Caco-2 (cell line): ENCODE data around the gene C1RL. TPM values are rescaled to one million over a fixed set of nuclear protein-coding genes. Genes with fewer than 3 reads are reported as not detected.

Experiments
- BruUV-seq: library from RNA; stranded (reverse); fragments of 400-500 nt; replicated peaks from 2 replicates; lab custom pipeline; 2021; lab: Mats Ljungman, UMichigan
- CTCF ChIA-PET: fragments of 300-600 bp; sonication (Branson Sonifier 250); formaldehyde crosslinking; loops from one replicate; lab custom pipeline; 2022; ENCODE audit warnings: antibody characterized with exemption; lab: Charles Lee
- POLR2A ChIA-PET: fragments of 300-600 bp; sonication (Branson Sonifier 250); formaldehyde crosslinking; loops from one replicate; lab custom pipeline; 2022; ENCODE audit warnings: antibody characterized with exemption; lab: Charles Lee
- DNase-seq, 2 experiments: peaks; one replicate each; pipeline versions ENCODE4 v3.0.0 to v3.0.0-alpha.2; 2020 to 2022
- H3K27me3 ChIP-seq: replicated peaks from 2 replicates; pipeline ENCODE4 v1.6.0; 2011; ENCODE audit warnings: low read length; ENCODE audit not compliant: control insufficient read depth, insufficient read depth
- H3K36me3 ChIP-seq: 2 replicates; pipeline ENCODE4 v1.5.1; 2011; ENCODE audit warnings: low read length; ENCODE audit not compliant: control insufficient read depth, insufficient read depth
- H3K4me1 ChIP-seq: fragments of 250-450 bp; sonication (Bioruptor Pico); 2 replicates; pipeline ENCODE4 v1.5.1; 2020; ENCODE audit warnings: mild to moderate bottlenecking
- H3K4me3 ChIP-seq: 2 replicates; pipeline ENCODE4 v1.5.1; 2011; ENCODE audit warnings: low read depth, mild to moderate bottlenecking, control low read depth, low read length
- H3K9me3 ChIP-seq: fragments of 250-450 bp; sonication (Bioruptor Pico); 2 replicates; pipeline ENCODE4 v1.5.1; 2020; ENCODE audit warnings: mild to moderate bottlenecking, moderate library complexity
- H3K27ac Mint-ChIP-seq: one replicate; pipeline ENCODE4 v1.8.0; 2022; ENCODE audit warnings: mixed read lengths; ENCODE audit not compliant: unreplicated experiment
- H3K27me3 Mint-ChIP-seq: one replicate; pipeline ENCODE4 v1.8.0; 2022; ENCODE audit warnings: mixed read lengths; ENCODE audit not compliant: insufficient read depth, unreplicated experiment
- H3K36me3 Mint-ChIP-seq: one replicate; pipeline ENCODE4 v1.8.0; 2022; ENCODE audit warnings: mild to moderate bottlenecking, mixed read lengths; ENCODE audit not compliant: insufficient read depth, unreplicated experiment
- H3K4me1 Mint-ChIP-seq: one replicate; pipeline ENCODE4 v1.8.0; 2022; ENCODE audit warnings: low read depth, mixed read lengths; ENCODE audit not compliant: unreplicated experiment
- H3K4me3 Mint-ChIP-seq: one replicate; pipeline ENCODE4 v1.8.0; 2022; ENCODE audit warnings: mild to moderate bottlenecking, moderate library complexity, mixed read lengths; ENCODE audit not compliant: unreplicated experiment
- H3K9me3 Mint-ChIP-seq: one replicate; pipeline ENCODE4 v1.8.0; 2022; ENCODE audit warnings: mixed read lengths; ENCODE audit not compliant: unreplicated experiment
- CTCF ChIP-seq, 2 experiments: fragments of 200-600 bp in 1 of 2; IDR thresholded peaks; 1 replicate in 1 of 2; 2 replicates in 1 of 2; pipeline versions ENCODE4 v1.5.1 to v1.8.0; 2011 to 2022; ENCODE audit warnings: antibody characterized with exemption in 1 of 2, control low read depth in 1 of 2, inconsistent platforms in 1 of 2, low read depth in 1 of 2, low read length in 1 of 2, mild to moderate bottlenecking in 1 of 2, moderate library complexity in 1 of 2; ENCODE audit not compliant: insufficient read depth in 1 of 2, severe bottlenecking in 1 of 2, unreplicated experiment in 1 of 2
- intact Hi-C: fragments of 100-400 bp; cut with micrococcal nuclease; formaldehyde crosslinking; loops from one replicate; pipeline ENCODE4 v1.10.0; 2022; ENCODE audit not compliant: unreplicated experiment
- total RNA-seq: library from RNA; stranded (reverse); gene quantifications from 2 replicates; pipeline ENCODE4 v1.2.3, GENCODE V29; 2022

Gene C1RL
- total RNA-seq, 1 experiment from 2014 or later = 40.2 TPM

- H3K36me3 ChIP-seq = peaks cover 1% of the 10 kb centered on the region; the same call in 1 of the 2 replicates
- TF ChIP-seq CTCF (IDR thresholded peaks at IDR 0.05; ENCODE audit: insufficient read depth in 1 of 2, low read depth in 1 of 2, low read length in 1 of 2, severe bottlenecking in 1 of 2, unreplicated experiment in 1 of 2) = no peak
- no peaks in the 10 kb centered on the region for H3K27me3 ChIP-seq
- H3K27ac Mint-ChIP-seq = no peak overlapping the region
- peaks cover 5% of the 10 kb centered on the region; the same call in 1 of the 2 replicates for H3K4me1 ChIP-seq
- H3K9me3 Mint-ChIP-seq = no peaks in the 10 kb centered on the region
- no peak for DNase-seq
- no TSS peak for BruUV-seq
- no peaks in the 10 kb centered on the region for H3K27me3 Mint-ChIP-seq
- H3K36me3 Mint-ChIP-seq = peaks cover 23% of the 10 kb centered on the region
- no peak overlapping the region for H3K4me3 ChIP-seq
- H3K4me1 Mint-ChIP-seq = no peaks in the 10 kb centered on the region
- H3K9me3 ChIP-seq = no peaks in the 10 kb centered on the region
- H3K4me3 Mint-ChIP-seq = no peak overlapping the region
- POLR2A ChIA-PET = interaction anchor here (0.9 to 1.0 kb wide), 2 partner anchors 14 to 148 kb away, joined by 3 to 4 read pairs; no protein-coding TSS in a partner anchor
- CTCF ChIA-PET = interaction anchor here (0.6 to 1.4 kb wide), 7 partner anchors 8 to 351 kb away, joined by 3 to 18 read pairs (median 4); partner anchors contain the start of gene C1RL
- intact Hi-C loops = loop anchor here (5.0 kb wide), 2 partner anchors 77 to 132 kb away; partner anchors contain the start of gene LPCAT3
These were observed 15.1 kb downstream of the C1RL start for GRCh38 chr12:7093892-7094291.

- no peak for DNase-seq
- no peaks in the 10 kb centered on the region for H3K4me1 Mint-ChIP-seq
- no peak for TF ChIP-seq CTCF (IDR thresholded peaks at IDR 0.05; ENCODE audit: insufficient read depth in 1 of 2, low read depth in 1 of 2, low read length in 1 of 2, severe bottlenecking in 1 of 2, unreplicated experiment in 1 of 2)
- H3K4me3 Mint-ChIP-seq = no peak overlapping the region
- no peaks in the 10 kb centered on the region for H3K9me3 Mint-ChIP-seq
- peaks cover 23% of the 10 kb centered on the region for H3K36me3 Mint-ChIP-seq
- intact Hi-C loops = loop anchor here (5.0 kb wide), 2 partner anchors 76 to 131 kb away; partner anchors contain the start of gene LPCAT3
- ChIA-PET POLR2A (interaction anchor here (0.9 to 1.0 kb wide), 2 partner anchors 14 to 147 kb away, joined by 3 to 4 read pairs; no protein-coding TSS in a partner anchor), CTCF (interaction anchor here (0.6 to 1.4 kb wide), 6 partner anchors 8 to 351 kb away, joined by 3 to 18 read pairs (median 4); partner anchors contain the start of gene C1RL)
- no peaks in the 10 kb centered on the region for H3K27me3 Mint-ChIP-seq
- H3K27me3 ChIP-seq = no peaks in the 10 kb centered on the region
- no peak overlapping the region for H3K27ac Mint-ChIP-seq
- H3K9me3 ChIP-seq = no peaks in the 10 kb centered on the region
- H3K36me3 ChIP-seq = peaks cover 1% of the 10 kb centered on the region; the same call in 1 of the 2 replicates
- H3K4me1 ChIP-seq = peaks cover 5% of the 10 kb centered on the region; the same call in 1 of the 2 replicates
- no TSS peak for BruUV-seq
- no peak overlapping the region for H3K4me3 ChIP-seq
These were observed 15.5 kb downstream of the C1RL start for GRCh38 chr12:7093486-7093885.

- no peaks in the 10 kb centered on the region for H3K27me3 ChIP-seq
- Mint-ChIP-seq H3K27me3 (no peaks in the 10 kb centered on the region), H3K27ac (no peak overlapping the region), H3K4me1 (no peaks in the 10 kb centered on the region), H3K9me3 (no peaks in the 10 kb centered on the region), H3K4me3 (no peak overlapping the region), H3K36me3 (peaks cover 23% of the 10 kb centered on the region)
- no TSS peak for BruUV-seq
- ChIA-PET POLR2A (interaction anchor here (1.0 kb wide), 1 partner anchor 149 kb away, joined by 3 read pairs; the partner anchor contains the start of genes C12orf57 and RNU7-1), CTCF (interaction anchor here (0.6 to 1.1 kb wide), 4 partner anchors 9 to 149 kb away, joined by 3 to 4 read pairs (median 3); partner anchors contain the start of genes C12orf57 and RNU7-1)
- no peak for DNase-seq
- no peak overlapping the region for H3K4me3 ChIP-seq
- intact Hi-C loops = loop anchor here (1.0 to 5.0 kb wide), 6 partner anchors 15 to 149 kb away; partner anchors contain the start of genes C12orf57, C1S and LPCAT3
- no peaks in the 10 kb centered on the region for H3K9me3 ChIP-seq
- peaks cover 1% of the 10 kb centered on the region; the same call in 1 of the 2 replicates for H3K36me3 ChIP-seq
- H3K4me1 ChIP-seq = peaks cover 5% of the 10 kb centered on the region; the same call in 1 of the 2 replicates
- no peak for TF ChIP-seq CTCF (IDR thresholded peaks at IDR 0.05; ENCODE audit: insufficient read depth in 1 of 2, low read depth in 1 of 2, low read length in 1 of 2, severe bottlenecking in 1 of 2, unreplicated experiment in 1 of 2)
These were observed 16.0 kb downstream of the C1RL start for GRCh38 chr12:7092986-7093460.
